Measurements from ENCODE around the gene METTL21A.

Gene METTL21A

DNA sequence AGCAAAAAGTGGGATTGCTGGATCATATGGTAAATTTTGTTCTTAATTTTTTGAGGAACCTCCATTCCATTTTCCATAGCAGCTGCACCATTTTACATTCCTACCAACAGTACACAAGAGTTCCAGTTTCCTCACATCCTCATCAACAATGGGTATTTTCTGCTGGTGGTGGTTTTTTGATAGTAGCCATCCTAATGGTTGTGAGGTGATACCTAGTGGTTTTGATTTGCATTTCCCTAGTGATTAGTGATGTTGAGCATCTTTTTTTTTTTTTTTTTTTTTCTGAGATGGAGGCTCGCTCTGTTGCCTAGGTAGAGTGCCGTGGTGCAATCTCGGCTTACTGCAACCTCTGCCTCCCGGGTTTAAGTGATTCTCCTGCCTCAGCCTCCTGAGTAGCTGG lies 30.5 kb downstream of the METTL21A start:
- TF ChIP-seq, protein P1, sequence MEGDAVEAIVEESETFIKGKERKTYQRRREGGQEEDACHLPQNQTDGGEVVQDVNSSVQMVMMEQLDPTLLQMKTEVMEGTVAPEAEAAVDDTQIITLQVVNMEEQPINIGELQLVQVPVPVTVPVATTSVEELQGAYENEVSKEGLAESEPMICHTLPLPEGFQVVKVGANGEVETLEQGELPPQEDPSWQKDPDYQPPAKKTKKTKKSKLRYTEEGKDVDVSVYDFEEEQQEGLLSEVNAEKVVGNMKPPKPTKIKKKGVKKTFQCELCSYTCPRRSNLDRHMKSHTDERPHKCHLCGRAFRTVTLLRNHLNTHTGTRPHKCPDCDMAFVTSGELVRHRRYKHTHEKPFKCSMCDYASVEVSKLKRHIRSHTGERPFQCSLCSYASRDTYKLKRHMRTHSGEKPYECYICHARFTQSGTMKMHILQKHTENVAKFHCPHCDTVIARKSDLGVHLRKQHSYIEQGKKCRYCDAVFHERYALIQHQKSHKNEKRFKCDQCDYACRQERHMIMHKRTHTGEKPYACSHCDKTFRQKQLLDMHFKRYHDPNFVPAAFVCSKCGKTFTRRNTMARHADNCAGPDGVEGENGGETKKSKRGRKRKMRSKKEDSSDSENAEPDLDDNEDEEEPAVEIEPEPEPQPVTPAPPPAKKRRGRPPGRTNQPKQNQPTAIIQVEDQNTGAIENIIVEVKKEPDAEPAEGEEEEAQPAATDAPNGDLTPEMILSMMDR (IDR thresholded peaks at IDR 0.05; ENCODE audit: insufficient read depth, low read depth, low read length, missing control alignments) = no peak
- H3K4me3 ChIP-seq (ENCODE audit: low read length) = no peak overlapping the region
- no peak for DNase-seq (ENCODE audit: low read depth)

DNA sequence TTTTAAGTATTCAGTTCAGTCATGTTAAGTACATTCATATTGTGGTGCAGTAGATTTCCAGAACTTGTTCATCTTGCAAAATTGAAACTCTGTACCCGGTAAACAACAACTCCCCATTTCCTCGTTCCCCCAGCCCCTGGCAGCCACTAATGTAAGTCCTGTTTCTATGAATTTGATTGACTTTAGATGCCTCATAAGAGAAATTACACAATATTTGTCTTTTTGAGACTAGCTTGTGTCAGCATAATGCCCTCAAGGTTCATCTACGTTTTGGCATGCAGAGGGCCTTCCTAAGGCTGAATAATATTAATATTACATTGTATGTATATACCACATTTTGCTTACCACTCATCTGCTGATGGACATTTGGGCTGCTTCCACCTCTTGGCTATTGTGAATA lies 30.9 kb downstream of the METTL21A start:
- TF ChIP-seq, protein P1 (IDR thresholded peaks at IDR 0.05; ENCODE audit: insufficient read depth, low read depth, low read length, missing control alignments) = no peak

DNA sequence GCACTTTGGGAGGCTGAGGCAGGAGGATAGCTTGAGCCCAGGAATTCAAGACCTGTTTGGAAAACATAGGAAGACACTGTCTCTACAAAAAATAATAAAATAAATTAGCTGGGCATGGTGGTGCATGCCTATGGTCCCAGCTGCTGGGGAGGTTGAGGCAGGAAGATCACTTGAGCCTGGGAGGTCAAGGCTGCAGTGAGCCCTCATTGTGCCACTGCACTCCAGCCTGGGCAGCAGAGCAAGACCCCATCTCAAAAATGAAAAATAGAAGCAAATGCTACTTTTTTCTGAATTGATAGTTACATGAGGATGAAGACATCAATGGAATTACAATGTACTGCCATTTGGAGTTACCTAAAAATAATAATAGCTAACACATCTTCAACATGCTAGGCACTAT lies 31.9 kb downstream of the METTL21A start:
- H3K4me3 ChIP-seq (ENCODE audit: low read length) = no peak overlapping the region
- DNase-seq (ENCODE audit: low read depth) = no peak
- TF ChIP-seq, protein P1 (IDR thresholded peaks at IDR 0.05; ENCODE audit: insufficient read depth, low read depth, low read length, missing control alignments) = no peak

More for the DNA sequence above, 30.9 kb downstream of the METTL21A start:
- H3K4me3 ChIP-seq (ENCODE audit: low read length) = no peak overlapping the region
- DNase-seq (ENCODE audit: low read depth) = peak; percentile 76

DNA sequence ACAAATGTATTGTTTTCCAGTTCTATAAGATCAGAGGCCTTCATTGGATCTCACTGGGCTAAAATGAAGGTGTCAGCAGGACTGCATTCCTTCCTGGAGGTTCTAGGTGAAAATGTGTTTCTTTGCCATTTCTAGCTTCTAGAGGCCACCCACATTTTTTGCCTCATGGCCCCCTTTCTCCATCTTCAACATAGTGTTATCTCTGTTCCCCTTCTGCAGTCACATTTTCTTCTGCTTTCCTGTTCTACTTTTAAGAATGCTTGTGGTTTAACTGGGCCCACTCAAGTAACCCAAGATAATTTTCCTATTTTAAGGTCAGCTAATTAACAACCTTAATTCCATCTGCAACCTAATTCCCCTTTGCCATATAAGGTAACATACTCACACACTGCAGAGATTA lies 36.1 kb downstream of the METTL21A start:
- TF ChIP-seq, protein P1 (IDR thresholded peaks at IDR 0.05; ENCODE audit: insufficient read depth, low read depth, low read length, missing control alignments) = no peak
- no peak overlapping the region for H3K4me3 ChIP-seq (ENCODE audit: low read length)
- no peak for DNase-seq (ENCODE audit: low read depth)

DNA sequence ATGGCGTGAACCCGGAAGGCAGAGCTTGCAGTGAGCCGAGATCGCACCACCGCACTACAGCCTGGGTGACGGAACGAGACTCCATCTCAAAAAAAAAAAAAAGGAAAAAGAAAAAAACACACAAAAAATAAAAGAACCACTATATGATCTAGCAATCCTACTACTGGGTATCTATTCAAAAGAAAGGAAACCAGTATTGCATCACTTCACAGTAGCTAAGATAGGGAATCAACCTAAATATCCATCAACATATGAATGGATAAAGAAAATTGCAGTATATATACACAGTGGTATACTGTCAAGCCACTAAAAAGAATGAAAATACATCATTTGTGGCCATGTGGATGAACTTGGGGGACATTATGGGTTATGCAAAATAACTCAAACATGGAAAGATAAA lies 37.9 kb downstream of the METTL21A start:
- no peak overlapping the region for H3K4me3 ChIP-seq (ENCODE audit: low read length)
- TF ChIP-seq, protein P1 (IDR thresholded peaks at IDR 0.05; ENCODE audit: insufficient read depth, low read depth, low read length, missing control alignments) = no peak
- DNase-seq (ENCODE audit: low read depth) = no peak

DNA sequence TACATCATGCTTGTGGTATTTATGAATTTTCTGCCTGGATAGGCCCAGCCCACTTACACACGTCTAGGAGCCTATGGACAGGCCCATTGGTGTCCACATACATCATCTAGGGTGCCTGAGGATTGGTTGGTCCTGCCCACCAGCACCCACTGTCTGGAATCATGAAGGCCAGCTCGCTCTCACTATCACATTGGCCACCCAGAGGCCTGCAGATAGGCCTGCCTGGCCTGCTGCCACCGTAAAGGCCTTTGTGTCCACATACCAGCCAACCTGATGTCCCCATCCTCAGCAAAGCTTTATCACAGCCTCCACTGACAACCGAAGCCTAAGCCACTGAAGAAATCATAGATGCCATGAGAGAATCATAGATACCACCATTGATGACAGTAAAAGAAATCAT lies 40.2 kb downstream of the METTL21A start:
- no peak overlapping the region for H3K4me3 ChIP-seq (ENCODE audit: low read length)
- no peak for DNase-seq (ENCODE audit: low read depth)
- TF ChIP-seq, protein P1 (IDR thresholded peaks at IDR 0.05; ENCODE audit: insufficient read depth, low read depth, low read length, missing control alignments) = no peak

DNA sequence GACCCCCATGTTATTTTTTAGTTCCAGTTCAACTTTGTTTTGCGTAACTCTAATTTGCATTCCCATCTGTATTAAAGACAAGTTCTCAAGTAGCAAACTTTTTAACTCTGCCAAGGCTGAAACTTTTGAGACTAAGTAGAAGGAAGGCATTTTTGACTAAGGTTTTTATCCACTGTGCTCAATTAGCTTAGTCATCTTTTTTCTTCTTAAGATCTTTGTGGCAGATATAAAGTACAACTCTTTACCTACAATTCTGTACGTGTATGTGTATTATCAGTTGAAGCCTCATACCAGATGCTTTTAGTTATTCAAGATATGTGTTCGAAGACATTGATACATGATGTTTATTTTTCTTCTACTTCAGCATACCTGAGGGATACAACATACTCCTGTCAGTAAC lies 53.8 kb downstream of the METTL21A start:
- no peak for DNase-seq (ENCODE audit: low read depth)
- TF ChIP-seq, protein P1 (IDR thresholded peaks at IDR 0.05; ENCODE audit: insufficient read depth, low read depth, low read length, missing control alignments) = no peak
- no peak overlapping the region for H3K4me3 ChIP-seq (ENCODE audit: low read length)

All from epithelial cell of esophagus (primary cell).